COR-L47 (cell line): ENCODE measurements around the gene MZB1.
A peak's percentile ranks its signal among the peaks of the same experiment; 100 is the strongest.

Source experiments
- DNase-seq: peaks from one replicate; lab custom pipeline; 2025; lab: John Stamatoyannopoulos, UW

MZB1 gene, protein sequence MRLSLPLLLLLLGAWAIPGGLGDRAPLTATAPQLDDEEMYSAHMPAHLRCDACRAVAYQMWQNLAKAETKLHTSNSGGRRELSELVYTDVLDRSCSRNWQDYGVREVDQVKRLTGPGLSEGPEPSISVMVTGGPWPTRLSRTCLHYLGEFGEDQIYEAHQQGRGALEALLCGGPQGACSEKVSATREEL

DNA sequence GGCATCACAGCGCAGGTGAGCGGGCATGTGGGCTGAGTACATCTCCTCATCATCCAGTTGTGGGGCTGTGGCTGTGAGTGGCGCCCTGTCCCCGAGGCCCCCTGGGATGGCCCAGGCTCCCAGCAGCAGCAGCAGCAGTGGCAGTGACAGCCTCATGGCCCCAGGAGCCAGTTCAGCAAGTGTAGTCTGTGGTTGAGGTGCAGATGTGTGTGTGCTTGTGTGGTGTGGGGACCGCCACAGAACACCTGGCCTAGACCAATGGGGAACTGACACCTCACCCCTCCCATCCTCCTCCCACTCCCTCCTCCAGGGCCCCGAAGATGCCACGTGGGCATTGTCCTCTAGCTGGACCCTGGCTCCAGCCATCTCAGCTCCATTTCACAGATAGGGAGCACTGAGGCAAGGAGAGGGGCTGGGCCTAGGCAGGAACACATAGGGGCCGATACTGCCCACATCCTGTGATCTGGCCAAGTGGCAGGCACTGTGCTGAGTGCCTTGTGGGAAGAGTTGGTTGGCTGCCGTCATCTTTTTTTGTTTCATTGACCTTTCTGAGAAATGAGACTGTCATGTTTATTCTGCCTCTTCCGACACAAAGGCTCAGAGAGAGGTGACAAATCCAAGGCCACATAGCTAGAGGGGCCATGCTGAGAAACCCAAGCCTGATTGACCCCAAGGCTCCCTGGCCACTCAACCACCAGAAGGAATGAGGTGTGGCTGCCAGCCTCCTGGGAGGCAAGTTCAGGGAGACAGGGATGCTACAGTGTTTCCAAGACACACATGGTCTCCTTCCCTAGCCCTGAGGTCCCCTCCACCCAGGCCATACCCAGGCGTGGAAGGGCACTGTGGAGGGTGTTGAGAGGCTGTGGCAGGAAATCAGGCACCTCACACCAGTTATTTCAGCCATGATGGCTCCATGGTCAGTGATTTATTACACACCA lies at the start of gene MZB1:
MZB1 (minus strand) TSS at position 213 of the 938 bp plus-strand sequence; CDS start at position 156, 57 bp downstream.
- DNase-seq = no peak

DNA sequence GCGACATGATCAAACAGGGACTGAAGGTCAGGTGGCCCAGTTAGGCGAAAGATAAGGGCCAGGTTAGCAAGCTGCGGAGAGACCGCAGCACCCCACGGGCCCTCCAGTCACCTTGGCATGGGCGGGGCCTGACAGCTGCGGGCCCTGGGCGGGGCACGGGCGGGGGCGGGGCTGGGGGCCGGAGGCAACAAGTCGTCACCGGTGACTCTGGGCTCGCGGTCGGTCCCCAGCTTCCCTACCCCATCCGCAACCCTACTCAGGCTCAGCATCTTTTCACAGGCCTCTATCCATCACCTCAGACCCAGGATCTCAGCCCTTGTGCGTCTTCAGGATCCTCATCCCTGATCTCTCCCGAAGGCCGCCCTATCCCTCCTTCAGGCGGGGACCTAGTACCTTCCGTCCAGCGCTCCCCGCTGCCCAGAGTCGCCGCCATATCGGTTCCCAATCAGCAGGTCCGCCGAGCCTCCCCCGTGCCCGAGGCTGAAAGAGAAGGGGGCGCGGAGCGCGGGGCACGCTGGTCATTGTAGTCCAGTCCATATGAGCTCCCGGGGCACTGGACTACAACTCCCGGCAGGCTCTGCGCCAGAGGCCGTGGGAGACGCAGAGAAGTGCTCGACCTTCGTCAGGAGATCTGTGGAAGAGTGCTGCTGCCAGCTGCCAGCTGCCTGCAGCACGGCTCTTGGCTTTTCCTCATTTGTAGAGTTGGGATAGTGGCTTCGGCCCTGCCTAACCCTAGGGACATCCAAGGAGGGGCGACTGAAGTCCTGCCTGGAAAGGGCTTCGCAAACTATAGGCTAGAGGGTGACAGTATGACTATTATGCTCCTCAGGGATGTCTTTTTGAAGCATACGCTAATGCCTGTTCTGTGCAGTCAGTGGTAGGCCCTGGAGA lies 49.5 kb upstream of the MZB1 start, which contains the start of gene DNAJC18:
DNAJC18 (minus strand) TSS at position 513 of the 891 bp plus-strand sequence; CDS start at position 433, 80 bp downstream.
- DNase-seq = peak; percentile 93

DNA sequence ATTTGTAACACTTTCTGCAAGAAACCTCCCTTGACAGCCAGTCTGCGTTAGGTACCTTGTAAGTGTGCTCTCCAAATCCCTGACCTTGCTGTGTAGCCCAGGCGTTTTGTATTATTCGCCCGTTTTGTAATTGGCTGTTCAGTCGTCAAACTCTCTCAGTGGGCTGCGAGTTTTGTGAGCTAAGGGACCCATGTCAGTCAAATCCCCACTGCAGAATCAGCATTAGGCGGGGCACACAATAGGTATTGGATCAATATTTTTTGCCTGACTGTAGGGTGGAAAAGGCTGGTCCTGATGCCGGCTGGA lies 48.9 kb upstream of the MZB1 start:
- DNase-seq = no peak

DNA sequence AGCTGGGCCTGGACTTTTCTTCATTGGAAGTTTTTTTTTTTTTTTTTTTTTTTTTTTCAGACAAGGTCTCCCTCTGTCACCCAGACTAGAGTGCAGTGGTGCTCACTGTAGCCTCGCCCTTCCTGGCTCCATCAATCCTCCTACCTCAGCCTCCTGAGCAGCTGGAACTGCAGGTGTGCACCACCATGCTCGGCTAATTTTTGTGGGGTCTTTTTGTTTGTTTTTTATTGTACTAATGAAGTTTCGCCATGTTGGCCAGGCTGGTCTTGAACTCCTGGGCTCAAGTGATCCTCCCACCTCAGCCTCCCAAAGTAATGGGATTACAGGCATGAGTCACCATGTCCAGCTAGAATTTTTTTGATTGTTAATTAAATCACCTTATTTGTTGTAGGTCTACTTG lies 46.0 kb upstream of the MZB1 start:
- DNase-seq = no peak

DNA sequence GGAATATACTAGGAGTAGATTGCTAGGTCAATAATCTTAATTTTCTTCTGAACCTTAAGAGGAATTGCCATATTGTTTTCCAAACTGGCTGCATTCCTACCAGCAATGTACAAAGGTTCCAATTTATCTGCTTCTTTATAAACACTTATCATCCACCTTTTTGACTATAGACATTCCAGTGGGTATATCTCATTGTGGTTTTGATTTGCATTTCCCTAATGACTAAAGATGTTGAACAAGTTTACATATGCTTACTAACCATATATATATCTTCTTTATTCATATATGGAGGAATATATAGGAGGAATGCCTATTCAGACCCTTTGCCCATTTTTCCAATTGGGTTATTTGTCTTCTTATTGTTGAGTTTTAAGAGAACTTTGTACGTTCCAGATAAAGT lies 42.0 kb upstream of the MZB1 start:
- no peak for DNase-seq

DNA sequence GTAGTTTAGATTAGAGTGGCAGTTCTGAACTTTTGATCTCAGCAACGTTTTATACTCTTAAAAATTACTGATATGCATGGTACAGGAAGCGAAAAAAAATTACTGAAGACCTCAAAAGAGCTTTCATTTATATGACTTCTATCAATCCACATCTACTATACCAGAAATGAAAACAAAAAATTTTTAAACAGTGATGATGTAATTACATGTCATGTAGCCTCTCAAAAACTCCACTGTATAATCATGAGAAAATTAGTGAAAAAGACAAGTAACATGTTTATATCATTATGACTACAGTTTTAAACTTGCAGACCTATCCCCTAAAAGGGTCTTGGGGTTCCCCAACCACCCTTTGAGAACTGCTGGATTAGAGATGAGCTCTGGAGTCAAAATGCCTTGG lies 40.3 kb upstream of the MZB1 start:
- no peak for DNase-seq

DNA sequence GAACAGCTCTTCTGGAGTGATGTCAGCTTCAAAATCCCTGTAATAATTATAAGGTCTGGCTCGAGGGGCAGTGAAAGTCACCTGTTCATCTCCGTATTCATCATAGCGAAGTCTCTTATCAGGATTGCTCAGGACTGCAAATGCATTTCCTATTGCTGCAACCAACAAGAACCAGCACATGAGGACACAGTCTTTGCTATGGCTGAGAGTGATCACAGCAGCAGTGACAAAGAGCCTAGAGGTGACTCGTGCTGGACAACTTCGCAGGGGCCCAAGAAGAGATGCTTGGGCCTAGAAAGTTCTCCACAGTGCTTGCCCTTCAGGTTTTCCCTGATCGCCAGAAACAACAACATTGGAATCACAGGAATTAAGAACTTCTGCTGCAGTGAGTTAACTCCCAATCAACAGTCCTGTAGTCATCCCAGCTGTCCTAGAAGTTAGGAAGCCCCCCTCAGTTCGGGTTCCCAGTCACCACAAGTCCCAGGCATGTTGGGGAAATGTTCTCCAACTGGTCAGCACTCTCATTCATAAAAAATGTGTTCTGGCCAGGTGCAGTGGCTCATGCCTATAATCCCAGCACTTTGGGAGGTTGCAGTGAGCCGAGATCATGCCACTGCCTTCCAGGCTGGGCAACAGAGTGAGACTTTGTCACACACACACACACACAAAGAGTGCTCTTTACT lies 36.6 kb upstream of the MZB1 start:
- DNase-seq = no peak

DNA sequence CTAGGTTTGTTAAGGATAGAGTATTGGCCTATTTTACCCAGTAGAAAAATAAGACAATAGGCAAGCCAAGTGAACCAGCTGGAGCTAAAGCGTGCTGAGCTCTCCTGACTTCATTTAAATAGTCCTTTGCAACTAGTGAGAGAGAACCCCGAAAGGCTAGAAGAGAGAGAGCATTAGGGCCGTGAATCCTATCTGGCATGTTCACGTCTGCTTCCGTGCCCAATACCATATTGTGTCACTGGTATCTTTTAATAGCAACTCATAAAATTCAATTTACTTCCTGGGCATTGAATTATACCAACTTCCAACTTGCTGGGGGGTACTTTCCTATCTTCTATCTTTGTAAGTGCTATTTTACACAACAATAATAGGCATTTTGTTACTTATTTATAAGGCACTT lies 35.8 kb upstream of the MZB1 start:
- no peak for DNase-seq

DNA sequence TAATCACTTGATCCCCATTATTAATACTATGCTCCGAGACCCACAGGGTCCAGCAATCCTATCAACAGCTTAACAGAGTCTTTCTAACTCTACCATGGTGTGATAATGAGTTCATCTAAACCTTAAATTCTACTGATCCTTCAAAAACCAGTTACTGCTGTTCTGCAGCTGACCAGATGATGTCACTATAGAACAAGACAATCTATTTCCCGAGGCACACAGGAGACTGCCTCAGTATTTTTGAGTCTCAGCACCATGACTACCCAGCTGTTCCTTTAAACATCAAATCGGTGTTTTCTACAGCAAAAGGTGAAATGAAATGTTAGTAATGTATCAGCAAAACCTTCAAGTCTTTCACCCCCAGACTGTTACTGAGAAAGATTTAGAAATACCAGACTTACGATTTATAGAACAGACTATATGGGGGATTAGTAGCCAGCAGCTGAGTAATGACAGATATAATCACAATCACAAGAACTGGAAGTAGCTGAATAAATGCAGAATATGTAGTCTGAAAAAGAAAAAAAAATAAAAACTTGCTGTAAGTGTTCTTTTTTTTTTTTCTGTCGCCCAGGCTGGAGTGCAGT lies 32.7 kb upstream of the MZB1 start:
- DNase-seq = peak; percentile 42

DNA sequence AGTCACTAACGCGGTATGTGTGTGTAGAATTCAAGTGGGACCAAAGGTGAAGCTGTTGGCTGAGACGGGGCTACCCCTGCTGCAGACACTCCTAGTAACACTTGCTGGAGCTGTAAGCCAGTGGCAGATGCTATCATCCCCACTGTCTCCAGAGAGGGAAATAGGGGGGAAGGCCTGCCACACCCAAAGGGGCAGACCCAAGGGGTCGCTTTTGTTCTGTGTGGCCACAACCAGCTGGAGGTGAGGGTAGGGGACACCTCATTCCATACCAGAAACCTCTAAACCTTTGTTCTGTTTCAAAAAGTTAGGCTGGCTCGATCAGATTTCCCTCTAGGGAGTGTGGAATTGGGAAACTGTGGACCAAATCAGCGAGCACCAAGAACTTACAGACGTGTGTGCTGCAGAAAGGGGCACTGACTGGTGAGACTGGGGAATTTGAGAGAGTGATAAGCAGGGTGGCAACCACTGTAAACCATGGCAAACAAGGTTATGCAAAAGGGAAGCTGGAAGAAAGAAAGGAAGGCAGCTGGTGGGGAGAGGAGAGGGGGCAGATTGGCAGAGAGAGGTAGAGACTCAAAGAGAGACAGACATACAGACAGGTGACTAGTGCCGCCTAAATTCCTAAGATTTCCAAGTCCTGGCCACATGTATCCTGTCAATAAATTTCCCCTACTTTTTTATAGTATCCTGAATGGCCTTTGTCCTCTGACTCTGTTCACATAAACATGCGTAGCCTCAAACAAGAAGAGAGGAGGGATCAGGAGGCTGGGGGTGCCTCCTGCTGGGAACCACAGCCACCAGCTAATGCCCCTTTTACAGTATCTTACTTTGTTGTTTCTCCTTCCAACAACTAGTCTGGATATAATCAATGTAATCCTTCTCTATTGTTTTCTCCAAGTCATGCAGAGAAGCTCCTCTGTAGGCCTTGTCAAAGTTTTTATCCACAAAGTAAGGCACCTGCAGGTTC lies 29.8 kb upstream of the MZB1 start:
- no peak for DNase-seq

DNA sequence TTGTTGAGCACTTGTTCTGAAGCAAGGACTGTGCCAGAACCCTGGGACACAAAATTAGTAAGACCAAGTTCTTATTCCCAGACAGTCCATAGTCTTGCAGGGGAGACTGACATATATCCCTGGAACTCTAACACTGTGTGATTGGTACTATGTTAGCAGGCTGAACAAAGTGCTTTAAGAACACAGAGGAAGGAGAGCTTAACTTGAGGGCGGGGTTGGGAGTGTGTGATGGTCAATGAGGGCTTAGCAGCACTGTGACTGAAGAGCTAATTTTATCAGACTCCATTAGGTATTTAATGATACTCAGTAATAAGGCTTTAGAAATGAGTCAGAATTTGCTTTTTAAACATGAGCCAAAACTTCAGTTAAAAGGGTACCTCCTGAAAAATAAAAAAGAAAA lies 29.1 kb upstream of the MZB1 start:
- DNase-seq = no peak

DNA sequence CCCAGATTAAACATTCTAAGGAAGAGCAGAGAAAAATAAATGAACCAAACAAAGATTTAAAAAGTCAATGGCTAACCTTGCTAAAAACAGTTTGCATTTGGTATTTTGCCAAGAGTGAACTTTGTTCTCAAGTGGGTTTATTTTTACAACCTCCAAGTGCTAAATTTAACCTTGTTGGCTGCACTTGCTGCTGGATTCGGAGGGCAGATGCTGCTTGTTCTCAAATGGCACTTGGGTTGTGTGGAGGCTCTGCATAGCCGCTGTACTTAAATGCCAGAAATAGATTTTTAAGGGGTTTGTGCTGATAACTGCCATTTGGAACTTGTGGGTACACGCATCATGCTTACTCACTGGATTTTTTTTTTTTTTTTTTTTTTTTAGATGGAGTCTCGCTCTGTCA lies 27.5 kb upstream of the MZB1 start:
- DNase-seq = no peak

DNA sequence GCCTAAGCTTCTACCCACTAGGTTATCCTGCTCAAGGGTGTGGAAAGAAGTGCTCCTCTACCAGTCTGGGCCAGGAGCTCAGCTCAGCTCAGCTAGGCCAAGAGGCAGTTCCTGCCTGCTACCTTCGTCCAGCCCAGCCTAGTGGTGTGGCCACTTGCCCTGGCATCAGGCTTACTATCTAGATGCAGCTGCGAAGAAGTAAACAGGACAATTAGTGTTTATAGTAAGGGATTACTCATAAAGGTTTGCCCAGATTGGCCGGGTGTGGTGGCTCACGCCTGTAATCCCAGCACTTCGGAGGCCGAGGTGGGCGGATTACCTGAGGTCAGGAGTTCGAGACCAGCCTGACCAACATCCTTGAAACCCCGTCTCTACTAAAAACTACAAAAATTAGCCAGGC lies 26.9 kb upstream of the MZB1 start:
- DNase-seq = no peak

DNA sequence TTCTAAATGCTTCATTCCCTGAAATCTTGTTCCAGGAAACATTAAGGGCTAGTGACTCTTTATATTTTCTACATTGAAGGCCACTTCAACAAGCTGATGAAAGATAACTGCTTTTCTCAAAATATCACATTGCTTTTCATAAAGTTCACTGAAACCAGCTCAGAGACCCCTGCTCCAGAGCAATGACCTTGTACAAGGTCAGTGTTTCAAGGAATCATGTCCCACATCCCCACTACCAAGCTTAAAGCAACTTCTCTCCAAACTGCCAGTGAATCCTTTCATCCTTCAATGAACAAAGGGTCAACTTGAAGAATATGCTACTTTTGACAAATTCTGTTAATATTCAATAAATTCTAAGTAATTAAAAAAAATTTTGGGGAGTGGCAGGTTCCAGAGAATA lies 26.2 kb upstream of the MZB1 start:
- DNase-seq = no peak

DNA sequence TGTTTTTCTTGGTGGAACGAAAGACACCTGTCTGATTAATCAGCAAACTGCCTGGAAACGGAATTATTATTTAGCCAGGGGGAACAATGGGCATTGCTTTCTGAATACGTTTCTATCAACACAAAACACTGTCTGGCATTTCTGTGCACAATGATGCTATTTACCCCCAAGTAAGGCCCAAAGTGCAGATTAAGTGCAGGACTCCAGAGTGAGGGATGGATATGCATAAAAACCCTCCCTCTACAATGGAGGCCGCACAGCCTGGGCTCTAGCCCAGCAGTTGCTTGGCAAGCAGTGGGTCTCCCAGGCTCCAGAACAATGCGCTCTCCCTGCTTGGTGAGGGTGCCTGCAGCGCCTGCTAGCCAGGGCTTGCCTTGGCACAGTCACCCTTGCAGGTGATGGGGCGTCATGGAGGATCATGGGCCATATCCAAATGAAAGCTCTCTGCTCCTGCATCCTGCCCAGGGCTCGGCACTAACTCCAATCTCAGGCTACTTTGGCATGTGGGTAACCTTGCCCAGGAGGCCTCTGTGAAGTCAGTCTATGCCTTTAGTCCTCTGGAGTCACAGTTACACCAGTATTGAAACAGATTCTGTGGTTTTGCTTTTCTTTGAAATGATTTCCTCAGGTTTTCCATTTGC lies 25.6 kb upstream of the MZB1 start:
- peak; percentile 69 for DNase-seq

DNA sequence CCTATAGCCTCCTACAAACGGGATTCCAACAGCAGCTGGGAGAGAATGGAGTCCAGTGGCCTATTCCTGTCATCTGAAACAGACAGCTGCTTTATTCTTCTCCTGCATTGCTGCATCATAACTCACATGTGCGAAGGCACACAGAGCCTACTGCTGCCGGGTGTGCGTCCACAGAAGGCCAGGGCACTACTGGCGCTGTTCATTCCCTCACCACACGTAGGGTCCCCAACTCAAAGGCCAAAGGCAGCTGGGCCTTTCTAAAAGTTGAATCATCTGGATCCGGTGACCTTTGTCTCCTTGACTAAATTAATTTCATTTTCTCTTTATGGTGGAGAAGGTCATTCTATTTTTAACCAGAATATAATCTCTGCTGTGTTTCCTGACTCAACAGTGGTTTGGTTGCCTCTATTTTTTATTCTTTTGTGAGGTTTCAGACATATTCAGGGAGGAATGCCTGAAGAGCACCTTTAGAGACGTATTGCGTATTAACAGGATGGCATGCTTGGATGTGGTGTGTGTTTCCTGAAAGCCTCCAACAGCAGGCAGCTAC lies 24.9 kb upstream of the MZB1 start:
- DNase-seq = no peak

DNA sequence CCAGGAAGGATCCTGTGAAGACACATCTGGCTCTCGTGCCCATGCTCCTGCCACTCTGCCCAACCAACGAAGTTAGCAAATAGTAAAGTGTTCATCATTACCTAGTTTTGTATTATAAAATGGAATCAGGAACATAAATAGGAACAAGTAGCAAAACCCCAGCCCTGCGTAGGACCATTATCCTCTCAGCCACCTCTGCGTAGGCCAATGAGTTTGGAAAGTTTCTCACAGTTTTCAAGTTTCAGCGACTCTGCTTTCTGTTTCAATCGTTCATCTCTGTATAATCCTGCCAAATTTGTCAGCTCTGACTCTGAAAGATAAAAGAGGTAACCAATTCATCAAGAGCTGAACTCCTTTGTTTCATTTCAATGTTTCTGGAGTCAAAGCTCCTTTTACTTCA lies 24.2 kb upstream of the MZB1 start:
- DNase-seq = no peak

DNA sequence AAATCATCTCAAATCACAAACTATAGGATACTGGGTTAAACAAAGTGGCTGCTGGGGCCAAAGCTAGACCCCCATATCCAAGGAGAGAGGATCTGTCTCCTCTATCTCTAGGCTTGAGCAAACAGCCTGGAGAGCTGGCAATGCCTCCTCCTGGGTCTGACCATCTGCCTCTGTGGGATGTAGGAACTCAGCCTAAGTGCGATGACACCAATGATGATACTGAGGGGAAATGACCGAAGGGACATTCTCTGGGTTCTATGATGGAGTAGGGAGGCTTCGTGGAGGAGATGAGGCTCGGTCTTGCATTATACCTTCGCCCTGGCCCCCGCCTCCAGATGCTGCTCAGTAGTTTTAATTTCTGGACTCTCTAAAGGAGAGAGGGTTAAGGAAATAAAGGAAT lies 23.4 kb upstream of the MZB1 start:
- no peak for DNase-seq

DNA sequence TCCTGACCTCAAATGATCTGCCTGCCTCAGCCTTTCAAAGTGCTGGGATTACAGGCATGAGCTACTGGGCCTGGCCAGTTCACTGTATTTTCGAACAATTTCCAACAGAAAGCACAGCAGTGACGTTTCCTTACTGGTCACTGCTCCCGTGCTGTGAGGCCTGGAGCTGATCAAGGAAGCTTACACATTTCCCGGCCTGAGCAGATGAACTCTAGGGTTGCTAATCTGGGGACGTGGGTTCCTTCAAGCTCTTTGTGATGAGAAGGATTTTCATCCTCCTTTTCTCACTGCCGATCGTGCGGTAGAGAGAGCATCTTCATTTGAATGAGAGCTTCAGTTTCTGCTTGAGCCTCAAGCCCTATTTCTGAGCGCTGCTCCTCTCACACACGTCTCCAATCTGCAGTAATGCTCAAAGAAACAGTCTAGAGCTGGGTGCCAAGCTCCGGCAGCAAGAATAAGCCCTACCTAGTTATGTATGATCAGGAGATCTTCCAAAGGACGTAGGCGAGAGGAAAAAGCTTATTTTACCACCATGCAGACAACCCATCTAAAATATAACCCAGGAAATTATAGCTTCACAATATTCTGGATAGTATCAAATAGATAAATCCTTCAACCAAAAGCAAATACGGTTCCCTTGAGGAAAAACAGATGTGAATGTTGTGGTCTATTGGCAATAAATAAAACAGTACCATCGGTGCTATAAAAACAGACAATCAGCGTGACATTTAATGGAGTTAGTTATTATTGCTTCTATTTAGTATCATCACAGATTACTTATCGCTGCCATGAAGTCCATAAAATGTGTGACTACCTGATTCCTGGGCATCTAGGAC lies 21.5 kb upstream of the MZB1 start:
- no peak for DNase-seq
